GM23338 (cell line): ENCODE data around the gene PDE10A. TPM values are rescaled to one million over a fixed set of nuclear protein-coding genes. Genes with fewer than 3 reads are reported as not detected.

Experiments
- ATAC-seq: fragments of 200-7000 bp; cut with Tn5 transposase; 3 replicates; pipeline ENCODE4 v1.9.1; 2020
- DNase-seq: peaks from one replicate; pipeline ENCODE4 v3.0.0-alpha.2; 2015; ENCODE audit warnings: low spot score
- H2AFZ ChIP-seq: fragments of 200-600 bp; sonication (generic); 2 replicates; pipeline ENCODE4 v1.8.0; 2016; ENCODE audit warnings: antibody characterized with exemption, mild to moderate bottlenecking, moderate library complexity
- H3F3A ChIP-seq: fragments of 200-600 bp; sonication (generic); replicated peaks from 2 replicates; pipeline ENCODE4 v1.8.0; 2017; ENCODE audit warnings: antibody characterized with exemption, mixed run types, low read depth
- H3K27ac ChIP-seq: fragments of 200-600 bp; sonication (generic); 2 replicates; pipeline ENCODE4 v1.6.1; 2016; ENCODE audit warnings: low read depth
- H3K27me3 ChIP-seq: fragments of 200-600 bp; sonication (generic); 2 replicates; pipeline ENCODE4 v1.8.0; 2016; ENCODE audit warnings: mild to moderate bottlenecking, mixed run types, moderate library complexity; ENCODE audit not compliant: insufficient read depth
- H3K36me3 ChIP-seq: fragments of 200-600 bp; sonication (generic); 2 replicates; pipeline ENCODE4 v1.8.0; 2016; ENCODE audit warnings: mild to moderate bottlenecking; ENCODE audit not compliant: insufficient read depth
- H3K4me1 ChIP-seq: fragments of 200-600 bp; sonication (generic); 2 replicates; pipeline ENCODE4 v1.8.0; 2016; ENCODE audit warnings: mild to moderate bottlenecking, moderate library complexity; ENCODE audit not compliant: insufficient read depth
- H3K4me2 ChIP-seq: fragments of 200-600 bp; sonication (generic); 2 replicates; pipeline ENCODE4 v1.7.1; 2017; ENCODE audit warnings: mixed run types
- H3K4me3 ChIP-seq: fragments of 200-600 bp; sonication (generic); 2 replicates; pipeline ENCODE4 v1.6.1; 2016; ENCODE audit warnings: mixed run types
- H3K79me2 ChIP-seq: fragments of 200-600 bp; sonication (generic); replicated peaks from 2 replicates; pipeline ENCODE4 v1.8.0; 2017; ENCODE audit warnings: mild to moderate bottlenecking; ENCODE audit not compliant: insufficient read depth
- H3K9me2 ChIP-seq: fragments of 200-600 bp; sonication (generic); 2 replicates; pipeline ENCODE4 v1.8.0; 2017; ENCODE audit not compliant: insufficient read depth
- H4K20me1 ChIP-seq: fragments of 200-600 bp; sonication (generic); replicated peaks from 2 replicates; pipeline ENCODE4 v1.8.0; 2017; ENCODE audit warnings: mild to moderate bottlenecking; ENCODE audit not compliant: insufficient read depth
- H3K27ac Mint-ChIP-seq: 2 replicates; pipeline ENCODE4 v1.8.0; 2020; ENCODE audit warnings: inconsistent platforms, mild to moderate bottlenecking, moderate library complexity, mixed read lengths
- H3K27me3 Mint-ChIP-seq: 3 replicates; pipeline ENCODE4 v1.8.0; 2022; ENCODE audit warnings: low read depth, mild to moderate bottlenecking, moderate library complexity, mixed read lengths, inconsistent platforms; ENCODE audit not compliant: insufficient read depth, poor library complexity
- H3K36me3 Mint-ChIP-seq: 3 replicates; pipeline ENCODE4 v1.8.0; 2021; ENCODE audit warnings: low read depth, mild to moderate bottlenecking, inconsistent platforms, moderate library complexity, mixed read lengths
- H3K4me1 Mint-ChIP-seq: 3 replicates; pipeline ENCODE4 v1.8.0; 2020; ENCODE audit warnings: mild to moderate bottlenecking, inconsistent platforms, mixed read lengths
- H3K4me3 Mint-ChIP-seq: 3 replicates; pipeline ENCODE4 v1.8.0; 2021; ENCODE audit warnings: moderate library complexity, mild to moderate bottlenecking, inconsistent platforms, mixed read lengths
- H3K9me3 Mint-ChIP-seq: 3 replicates; pipeline ENCODE4 v1.8.0; 2020; ENCODE audit warnings: moderate library complexity, mild to moderate bottlenecking, inconsistent platforms, mixed read lengths
- CREB1 ChIP-seq: fragments of 250-450 bp; sonication (Bioruptor Pico); IDR thresholded peaks from 2 replicates; pipeline ENCODE4 v1.5.0; 2020; ENCODE audit warnings: low read depth, mild to moderate bottlenecking, moderate library complexity
- CTCF ChIP-seq, 2 experiments: fragments of 200-600 bp in 1 of 2; sonication (generic) in 1 of 2; conservative IDR thresholded peaks; 2 replicates each; pipeline versions ENCODE4 v1.5.1 to v1.6.1; 2016 to 2017; ENCODE audit warnings: antibody characterized with exemption in 2 of 2, low read depth in 2 of 2, mild to moderate bottlenecking in 2 of 2, moderate library complexity in 1 of 2
- EZH2 ChIP-seq: fragments of 200-600 bp; sonication (generic); IDR thresholded peaks from one replicate; pipeline ENCODE4 v1.8.0; 2017; ENCODE audit warnings: antibody characterized with exemption, mild to moderate bottlenecking, low read depth; ENCODE audit not compliant: unreplicated experiment
- EZH2phosphoT487 ChIP-seq: fragments of 200-600 bp; sonication (generic); IDR thresholded peaks from one replicate; pipeline ENCODE4 v1.8.1; 2018; ENCODE audit warnings: antibody characterized with exemption; ENCODE audit not compliant: unreplicated experiment
- JUNB ChIP-seq: IDR thresholded peaks from one replicate; pipeline ENCODE4 v1.6.1; 2016; ENCODE audit warnings: antibody characterized with exemption; ENCODE audit not compliant: unreplicated experiment
- NANOG ChIP-seq: IDR thresholded peaks from 2 replicates; pipeline ENCODE4 v1.6.1; 2016; ENCODE audit warnings: antibody characterized with exemption, borderline replicate concordance
- POLR2AphosphoS5 ChIP-seq: IDR thresholded peaks from 2 replicates; pipeline ENCODE4 v1.6.1; 2016; ENCODE audit warnings: antibody characterized with exemption, low read depth
- REST ChIP-seq: IDR thresholded peaks from one replicate; pipeline ENCODE4 v1.6.1; 2018; ENCODE audit warnings: antibody characterized with exemption; ENCODE audit not compliant: unreplicated experiment
- STAT1 ChIP-seq: IDR thresholded peaks from one replicate; pipeline ENCODE4 v1.6.1; 2016; ENCODE audit warnings: antibody characterized with exemption; ENCODE audit not compliant: unreplicated experiment
- ZNF114 ChIP-seq: fragments of 250-450 bp; sonication (Bioruptor Pico); IDR thresholded peaks from 2 replicates; pipeline ENCODE4 v1.5.0; 2020; ENCODE audit warnings: mild to moderate bottlenecking, moderate library complexity
- ZNF331 ChIP-seq: fragments of 250-450 bp; sonication (Bioruptor Pico); IDR thresholded peaks from 2 replicates; pipeline ENCODE4 v1.5.0; 2020; ENCODE audit warnings: low read depth, mild to moderate bottlenecking, moderate library complexity
- polyA plus RNA-seq: library from polyadenylated mRNA; unstranded; fragments of >200 nt; fragmentation: Nextera tagmentation; extraction: Ambion mirVana; gene quantifications from 2 replicates; pipeline ENCODE4 v1.2.1, GENCODE V29; 2016
- total RNA-seq: library from RNA; depleted of rRNA; stranded (reverse); fragments of >200 nt; shearing (Covaris generic); gene quantifications from 2 replicates; pipeline ENCODE4 v1.2.3, GENCODE V29; 2014
- TF ChIP-seq, protein P1 (sequence below): IDR thresholded peaks from 2 replicates; pipeline ENCODE4 v1.6.1; 2016; ENCODE audit warnings: antibody characterized with exemption
- TF ChIP-seq, protein P2 (sequence below): fragments of 250-450 bp; sonication (Bioruptor Pico); IDR thresholded peaks from 2 replicates; pipeline ENCODE4 v1.5.0; 2020; ENCODE audit warnings: mild to moderate bottlenecking, moderate library complexity

Gene PDE10A
- total and polyA plus RNA-seq, 2 experiments from 2014 or later: 0.50 to 3.9 TPM

GRCh38 chr6:165636402-165637048 is 26.5 kb downstream of the PDE10A start:
- no peak for TF ChIP-seq ZNF114
- no peak for TF ChIP-seq EZH2
- TF ChIP-seq ZNF331 (CRISPR knock-in tag): no peak
- no peak for TF ChIP-seq POLR2AphosphoS5
- TF ChIP-seq CREB1 (CRISPR knock-in tag): no peak
- TF ChIP-seq, protein P1, sequence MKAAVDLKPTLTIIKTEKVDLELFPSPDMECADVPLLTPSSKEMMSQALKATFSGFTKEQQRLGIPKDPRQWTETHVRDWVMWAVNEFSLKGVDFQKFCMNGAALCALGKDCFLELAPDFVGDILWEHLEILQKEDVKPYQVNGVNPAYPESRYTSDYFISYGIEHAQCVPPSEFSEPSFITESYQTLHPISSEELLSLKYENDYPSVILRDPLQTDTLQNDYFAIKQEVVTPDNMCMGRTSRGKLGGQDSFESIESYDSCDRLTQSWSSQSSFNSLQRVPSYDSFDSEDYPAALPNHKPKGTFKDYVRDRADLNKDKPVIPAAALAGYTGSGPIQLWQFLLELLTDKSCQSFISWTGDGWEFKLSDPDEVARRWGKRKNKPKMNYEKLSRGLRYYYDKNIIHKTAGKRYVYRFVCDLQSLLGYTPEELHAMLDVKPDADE: no peak; the same call in 1 of the 2 replicates
- TF ChIP-seq JUNB: no peak
- no peak for TF ChIP-seq REST
- no peak for TF ChIP-seq STAT1
- TF ChIP-seq NANOG: no peak
- TF ChIP-seq, protein P2, sequence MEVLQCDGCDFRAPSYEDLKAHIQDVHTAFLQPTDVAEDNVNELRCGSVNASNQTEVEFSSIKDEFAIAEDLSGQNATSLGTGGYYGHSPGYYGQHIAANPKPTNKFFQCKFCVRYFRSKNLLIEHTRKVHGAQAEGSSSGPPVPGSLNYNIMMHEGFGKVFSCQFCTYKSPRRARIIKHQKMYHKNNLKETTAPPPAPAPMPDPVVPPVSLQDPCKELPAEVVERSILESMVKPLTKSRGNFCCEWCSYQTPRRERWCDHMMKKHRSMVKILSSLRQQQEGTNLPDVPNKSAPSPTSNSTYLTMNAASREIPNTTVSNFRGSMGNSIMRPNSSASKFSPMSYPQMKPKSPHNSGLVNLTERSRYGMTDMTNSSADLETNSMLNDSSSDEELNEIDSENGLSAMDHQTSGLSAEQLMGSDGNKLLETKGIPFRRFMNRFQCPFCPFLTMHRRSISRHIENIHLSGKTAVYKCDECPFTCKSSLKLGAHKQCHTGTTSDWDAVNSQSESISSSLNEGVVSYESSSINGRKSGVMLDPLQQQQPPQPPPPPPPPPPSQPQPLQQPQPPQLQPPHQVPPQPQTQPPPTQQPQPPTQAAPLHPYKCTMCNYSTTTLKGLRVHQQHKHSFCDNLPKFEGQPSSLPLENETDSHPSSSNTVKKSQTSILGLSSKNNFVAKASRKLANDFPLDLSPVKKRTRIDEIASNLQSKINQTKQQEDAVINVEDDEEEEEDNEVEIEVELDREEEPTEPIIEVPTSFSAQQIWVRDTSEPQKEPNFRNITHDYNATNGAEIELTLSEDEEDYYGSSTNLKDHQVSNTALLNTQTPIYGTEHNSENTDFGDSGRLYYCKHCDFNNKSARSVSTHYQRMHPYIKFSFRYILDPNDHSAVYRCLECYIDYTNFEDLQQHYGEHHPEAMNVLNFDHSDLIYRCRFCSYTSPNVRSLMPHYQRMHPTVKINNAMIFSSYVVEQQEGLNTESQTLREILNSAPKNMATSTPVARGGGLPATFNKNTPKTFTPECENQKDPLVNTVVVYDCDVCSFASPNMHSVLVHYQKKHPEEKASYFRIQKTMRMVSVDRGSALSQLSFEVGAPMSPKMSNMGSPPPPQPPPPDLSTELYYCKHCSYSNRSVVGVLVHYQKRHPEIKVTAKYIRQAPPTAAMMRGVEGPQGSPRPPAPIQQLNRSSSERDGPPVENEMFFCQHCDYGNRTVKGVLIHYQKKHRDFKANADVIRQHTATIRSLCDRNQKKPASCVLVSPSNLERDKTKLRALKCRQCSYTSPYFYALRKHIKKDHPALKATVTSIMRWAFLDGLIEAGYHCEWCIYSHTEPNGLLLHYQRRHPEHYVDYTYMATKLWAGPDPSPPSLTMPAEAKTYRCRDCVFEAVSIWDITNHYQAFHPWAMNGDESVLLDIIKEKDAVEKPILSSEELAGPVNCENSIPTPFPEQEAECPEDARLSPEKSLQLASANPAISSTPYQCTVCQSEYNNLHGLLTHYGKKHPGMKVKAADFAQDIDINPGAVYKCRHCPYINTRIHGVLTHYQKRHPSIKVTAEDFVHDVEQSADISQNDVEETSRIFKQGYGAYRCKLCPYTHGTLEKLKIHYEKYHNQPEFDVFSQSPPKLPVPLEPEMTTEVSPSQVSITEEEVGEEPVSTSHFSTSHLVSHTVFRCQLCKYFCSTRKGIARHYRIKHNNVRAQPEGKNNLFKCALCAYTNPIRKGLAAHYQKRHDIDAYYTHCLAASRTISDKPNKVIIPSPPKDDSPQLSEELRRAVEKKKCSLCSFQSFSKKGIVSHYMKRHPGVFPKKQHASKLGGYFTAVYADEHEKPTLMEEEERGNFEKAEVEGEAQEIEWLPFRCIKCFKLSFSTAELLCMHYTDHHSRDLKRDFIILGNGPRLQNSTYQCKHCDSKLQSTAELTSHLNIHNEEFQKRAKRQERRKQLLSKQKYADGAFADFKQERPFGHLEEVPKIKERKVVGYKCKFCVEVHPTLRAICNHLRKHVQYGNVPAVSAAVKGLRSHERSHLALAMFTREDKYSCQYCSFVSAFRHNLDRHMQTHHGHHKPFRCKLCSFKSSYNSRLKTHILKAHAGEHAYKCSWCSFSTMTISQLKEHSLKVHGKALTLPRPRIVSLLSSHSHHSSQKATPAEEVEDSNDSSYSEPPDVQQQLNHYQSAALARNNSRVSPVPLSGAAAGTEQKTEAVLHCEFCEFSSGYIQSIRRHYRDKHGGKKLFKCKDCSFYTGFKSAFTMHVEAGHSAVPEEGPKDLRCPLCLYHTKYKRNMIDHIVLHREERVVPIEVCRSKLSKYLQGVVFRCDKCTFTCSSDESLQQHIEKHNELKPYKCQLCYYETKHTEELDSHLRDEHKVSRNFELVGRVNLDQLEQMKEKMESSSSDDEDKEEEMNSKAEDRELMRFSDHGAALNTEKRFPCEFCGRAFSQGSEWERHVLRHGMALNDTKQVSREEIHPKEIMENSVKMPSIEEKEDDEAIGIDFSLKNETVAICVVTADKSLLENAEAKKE (CRISPR knock-in tag): no peak
- no peak for TF ChIP-seq CTCF (conservative IDR thresholded peaks at IDR 0.05; ENCODE audit: low read depth in 2 of 2)
- TF ChIP-seq EZH2phosphoT487: no peak
- Histone ChIP-seq H3K36me3 (no peaks in the 10 kb centered on the region), H3F3A (0 out of 2 replicates have a peak, but pooled peaks cover 7% of the 10 kb centered on the region), H3K27ac (peak overlapping the region; percentile 84), H4K20me1 (no peaks in the 10 kb centered on the region), H3K4me1 (peaks cover 38% of the 10 kb centered on the region), H3K9me2 (no peaks in the 10 kb centered on the region), H3K79me2 (no peaks in the 10 kb centered on the region; the same call in 1 of the 2 replicates), H3K4me2 (peak overlapping the region; percentile 62), H3K4me3 (peak overlapping the region; percentile 34), H2AFZ (no peak overlapping the region), H3K27me3 (no peaks in the 10 kb centered on the region)
- Mint-ChIP-seq H3K9me3 (no peaks in the 10 kb centered on the region), H3K36me3 (no peaks in the 10 kb centered on the region), H3K27ac (peak overlapping the region; percentile 77), H3K4me3 (peak overlapping the region; percentile 52), H3K27me3 (peaks cover 12% of the 10 kb centered on the region), H3K4me1 (peaks cover 47% of the 10 kb centered on the region)
- ATAC-seq (peak; percentile 86), DNase-seq (peak; percentile 85)
